ENCODE data around the gene SLIT3. TPM values are rescaled to one million over a fixed set of nuclear protein-coding genes. Genes with fewer than 3 reads are reported as not detected.

Gene SLIT3
- total and polyA plus RNA-seq, 2 experiments from 2014 or later: 0.59 to 0.71 TPM

DNA sequence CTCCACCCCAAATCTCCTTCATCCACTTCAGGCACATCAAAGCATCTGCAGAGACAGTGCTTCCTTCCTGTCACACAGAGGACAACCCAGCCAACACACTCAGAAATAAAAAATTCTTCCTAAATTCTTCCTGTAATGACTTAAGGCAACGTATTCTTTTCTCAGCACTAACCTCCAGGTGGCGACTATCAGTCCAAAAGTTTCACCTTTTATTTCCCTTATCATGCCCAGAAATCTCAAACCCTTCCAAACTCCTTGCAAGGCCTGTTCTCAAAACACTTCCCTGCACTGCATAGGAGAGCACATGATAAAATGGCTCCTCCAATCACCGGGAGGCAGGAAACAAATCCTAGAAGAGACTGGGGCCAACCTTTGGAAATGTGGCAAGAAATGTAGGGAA lies 35.1 kb downstream of the SLIT3 start:
- Mint-ChIP-seq H3K36me3 (ENCODE audit: low read depth) (no peaks in the 10 kb centered on the region), H3K27ac (no peak overlapping the region), H3K4me1 (peaks cover 18% of the 10 kb centered on the region), H3K27me3 (ENCODE audit: insufficient read depth, low read depth, poor library complexity) (peaks cover 3% of the 10 kb centered on the region), H3K4me3 (no peak overlapping the region), H3K9me3 (no peaks in the 10 kb centered on the region)
- Histone ChIP-seq H3K4me1 (ENCODE audit: insufficient read depth) (peaks cover 14% of the 10 kb centered on the region; the same call in 1 of the 2 replicates), H3F3A (replicated peaks; ENCODE audit: low read depth) (no peaks in the 10 kb centered on the region), H3K79me2 (replicated peaks; ENCODE audit: insufficient read depth) (no peaks in the 10 kb centered on the region), H3K4me3 (no peak overlapping the region), H3K4me2 (no peak overlapping the region), H3K36me3 (ENCODE audit: insufficient read depth) (no peaks in the 10 kb centered on the region), H3K9me2 (ENCODE audit: insufficient read depth) (no peaks in the 10 kb centered on the region), H3K27ac (ENCODE audit: low read depth) (no peak overlapping the region), H3K27me3 (ENCODE audit: insufficient read depth) (no peaks in the 10 kb centered on the region), H4K20me1 (replicated peaks; ENCODE audit: insufficient read depth) (no peaks in the 10 kb centered on the region; the same call in 1 of the 2 replicates), H2AFZ (no peak overlapping the region)
- DNase-seq (ENCODE audit: low spot score) (peak; percentile 55), ATAC-seq (peak; percentile 45; the same call in 2 of the 3 replicates)
- TF ChIP-seq ZNF331 (CRISPR knock-in tag; IDR thresholded peaks at IDR 0.05; ENCODE audit: low read depth) (no peak), EZH2 (IDR thresholded peaks at IDR 0.05; ENCODE audit: low read depth, unreplicated experiment) (no peak)
- TF ChIP-seq, protein P1, sequence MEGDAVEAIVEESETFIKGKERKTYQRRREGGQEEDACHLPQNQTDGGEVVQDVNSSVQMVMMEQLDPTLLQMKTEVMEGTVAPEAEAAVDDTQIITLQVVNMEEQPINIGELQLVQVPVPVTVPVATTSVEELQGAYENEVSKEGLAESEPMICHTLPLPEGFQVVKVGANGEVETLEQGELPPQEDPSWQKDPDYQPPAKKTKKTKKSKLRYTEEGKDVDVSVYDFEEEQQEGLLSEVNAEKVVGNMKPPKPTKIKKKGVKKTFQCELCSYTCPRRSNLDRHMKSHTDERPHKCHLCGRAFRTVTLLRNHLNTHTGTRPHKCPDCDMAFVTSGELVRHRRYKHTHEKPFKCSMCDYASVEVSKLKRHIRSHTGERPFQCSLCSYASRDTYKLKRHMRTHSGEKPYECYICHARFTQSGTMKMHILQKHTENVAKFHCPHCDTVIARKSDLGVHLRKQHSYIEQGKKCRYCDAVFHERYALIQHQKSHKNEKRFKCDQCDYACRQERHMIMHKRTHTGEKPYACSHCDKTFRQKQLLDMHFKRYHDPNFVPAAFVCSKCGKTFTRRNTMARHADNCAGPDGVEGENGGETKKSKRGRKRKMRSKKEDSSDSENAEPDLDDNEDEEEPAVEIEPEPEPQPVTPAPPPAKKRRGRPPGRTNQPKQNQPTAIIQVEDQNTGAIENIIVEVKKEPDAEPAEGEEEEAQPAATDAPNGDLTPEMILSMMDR (conservative IDR thresholded peaks at IDR 0.05; ENCODE audit: low read depth in 2 of 2): peak; percentile 51 to 58

- H3K4me1 Mint-ChIP-seq: peaks cover 18% of the 10 kb centered on the region
- H3F3A ChIP-seq (replicated peaks; ENCODE audit: low read depth): no peaks in the 10 kb centered on the region
- 0 out of 2 replicates have a peak, but pooled peaks cover 6% of the 10 kb centered on the region for H3K9me2 ChIP-seq (ENCODE audit: insufficient read depth)
- H3K4me2 ChIP-seq: no peak overlapping the region
- H3K4me3 ChIP-seq: no peak overlapping the region
- H3K36me3 ChIP-seq (ENCODE audit: insufficient read depth): no peaks in the 10 kb centered on the region
- no peaks in the 10 kb centered on the region for H3K79me2 ChIP-seq (replicated peaks; ENCODE audit: insufficient read depth)
- ATAC-seq (no peak), DNase-seq (ENCODE audit: low spot score) (no peak)
- peaks cover 14% of the 10 kb centered on the region; the same call in 1 of the 2 replicates for H3K4me1 ChIP-seq (ENCODE audit: insufficient read depth)
- no peaks in the 10 kb centered on the region; the same call in 1 of the 2 replicates for H4K20me1 ChIP-seq (replicated peaks; ENCODE audit: insufficient read depth)
- H3K27me3 Mint-ChIP-seq (ENCODE audit: insufficient read depth, low read depth, poor library complexity): peaks cover 3% of the 10 kb centered on the region
- no peak overlapping the region for H3K27ac ChIP-seq (ENCODE audit: low read depth)
- no peak overlapping the region for H2AFZ ChIP-seq
- no peaks in the 10 kb centered on the region for H3K36me3 Mint-ChIP-seq (ENCODE audit: low read depth)
- H3K27ac Mint-ChIP-seq: no peak overlapping the region
- no peaks in the 10 kb centered on the region for H3K9me3 Mint-ChIP-seq
- H3K4me3 Mint-ChIP-seq: no peak overlapping the region
- H3K27me3 ChIP-seq (ENCODE audit: insufficient read depth): no peaks in the 10 kb centered on the region
- TF ChIP-seq, protein P1 (conservative IDR thresholded peaks at IDR 0.05; ENCODE audit: low read depth in 2 of 2): no peak
- TF ChIP-seq EZH2 (IDR thresholded peaks at IDR 0.05; ENCODE audit: low read depth, unreplicated experiment) (no peak), STAT1 (IDR thresholded peaks at IDR 0.05; ENCODE audit: unreplicated experiment) (no peak), NANOG (IDR thresholded peaks at IDR 0.05; ENCODE audit: borderline replicate concordance) (no peak), POLR2AphosphoS5 (IDR thresholded peaks at IDR 0.05; ENCODE audit: low read depth) (no peak), ZNF114 (CRISPR knock-in tag; IDR thresholded peaks at IDR 0.05) (no peak), JUNB (IDR thresholded peaks at IDR 0.05; ENCODE audit: unreplicated experiment) (no peak), ZNF331 (CRISPR knock-in tag; IDR thresholded peaks at IDR 0.05; ENCODE audit: low read depth) (no peak)
- TF ChIP-seq, protein P2, sequence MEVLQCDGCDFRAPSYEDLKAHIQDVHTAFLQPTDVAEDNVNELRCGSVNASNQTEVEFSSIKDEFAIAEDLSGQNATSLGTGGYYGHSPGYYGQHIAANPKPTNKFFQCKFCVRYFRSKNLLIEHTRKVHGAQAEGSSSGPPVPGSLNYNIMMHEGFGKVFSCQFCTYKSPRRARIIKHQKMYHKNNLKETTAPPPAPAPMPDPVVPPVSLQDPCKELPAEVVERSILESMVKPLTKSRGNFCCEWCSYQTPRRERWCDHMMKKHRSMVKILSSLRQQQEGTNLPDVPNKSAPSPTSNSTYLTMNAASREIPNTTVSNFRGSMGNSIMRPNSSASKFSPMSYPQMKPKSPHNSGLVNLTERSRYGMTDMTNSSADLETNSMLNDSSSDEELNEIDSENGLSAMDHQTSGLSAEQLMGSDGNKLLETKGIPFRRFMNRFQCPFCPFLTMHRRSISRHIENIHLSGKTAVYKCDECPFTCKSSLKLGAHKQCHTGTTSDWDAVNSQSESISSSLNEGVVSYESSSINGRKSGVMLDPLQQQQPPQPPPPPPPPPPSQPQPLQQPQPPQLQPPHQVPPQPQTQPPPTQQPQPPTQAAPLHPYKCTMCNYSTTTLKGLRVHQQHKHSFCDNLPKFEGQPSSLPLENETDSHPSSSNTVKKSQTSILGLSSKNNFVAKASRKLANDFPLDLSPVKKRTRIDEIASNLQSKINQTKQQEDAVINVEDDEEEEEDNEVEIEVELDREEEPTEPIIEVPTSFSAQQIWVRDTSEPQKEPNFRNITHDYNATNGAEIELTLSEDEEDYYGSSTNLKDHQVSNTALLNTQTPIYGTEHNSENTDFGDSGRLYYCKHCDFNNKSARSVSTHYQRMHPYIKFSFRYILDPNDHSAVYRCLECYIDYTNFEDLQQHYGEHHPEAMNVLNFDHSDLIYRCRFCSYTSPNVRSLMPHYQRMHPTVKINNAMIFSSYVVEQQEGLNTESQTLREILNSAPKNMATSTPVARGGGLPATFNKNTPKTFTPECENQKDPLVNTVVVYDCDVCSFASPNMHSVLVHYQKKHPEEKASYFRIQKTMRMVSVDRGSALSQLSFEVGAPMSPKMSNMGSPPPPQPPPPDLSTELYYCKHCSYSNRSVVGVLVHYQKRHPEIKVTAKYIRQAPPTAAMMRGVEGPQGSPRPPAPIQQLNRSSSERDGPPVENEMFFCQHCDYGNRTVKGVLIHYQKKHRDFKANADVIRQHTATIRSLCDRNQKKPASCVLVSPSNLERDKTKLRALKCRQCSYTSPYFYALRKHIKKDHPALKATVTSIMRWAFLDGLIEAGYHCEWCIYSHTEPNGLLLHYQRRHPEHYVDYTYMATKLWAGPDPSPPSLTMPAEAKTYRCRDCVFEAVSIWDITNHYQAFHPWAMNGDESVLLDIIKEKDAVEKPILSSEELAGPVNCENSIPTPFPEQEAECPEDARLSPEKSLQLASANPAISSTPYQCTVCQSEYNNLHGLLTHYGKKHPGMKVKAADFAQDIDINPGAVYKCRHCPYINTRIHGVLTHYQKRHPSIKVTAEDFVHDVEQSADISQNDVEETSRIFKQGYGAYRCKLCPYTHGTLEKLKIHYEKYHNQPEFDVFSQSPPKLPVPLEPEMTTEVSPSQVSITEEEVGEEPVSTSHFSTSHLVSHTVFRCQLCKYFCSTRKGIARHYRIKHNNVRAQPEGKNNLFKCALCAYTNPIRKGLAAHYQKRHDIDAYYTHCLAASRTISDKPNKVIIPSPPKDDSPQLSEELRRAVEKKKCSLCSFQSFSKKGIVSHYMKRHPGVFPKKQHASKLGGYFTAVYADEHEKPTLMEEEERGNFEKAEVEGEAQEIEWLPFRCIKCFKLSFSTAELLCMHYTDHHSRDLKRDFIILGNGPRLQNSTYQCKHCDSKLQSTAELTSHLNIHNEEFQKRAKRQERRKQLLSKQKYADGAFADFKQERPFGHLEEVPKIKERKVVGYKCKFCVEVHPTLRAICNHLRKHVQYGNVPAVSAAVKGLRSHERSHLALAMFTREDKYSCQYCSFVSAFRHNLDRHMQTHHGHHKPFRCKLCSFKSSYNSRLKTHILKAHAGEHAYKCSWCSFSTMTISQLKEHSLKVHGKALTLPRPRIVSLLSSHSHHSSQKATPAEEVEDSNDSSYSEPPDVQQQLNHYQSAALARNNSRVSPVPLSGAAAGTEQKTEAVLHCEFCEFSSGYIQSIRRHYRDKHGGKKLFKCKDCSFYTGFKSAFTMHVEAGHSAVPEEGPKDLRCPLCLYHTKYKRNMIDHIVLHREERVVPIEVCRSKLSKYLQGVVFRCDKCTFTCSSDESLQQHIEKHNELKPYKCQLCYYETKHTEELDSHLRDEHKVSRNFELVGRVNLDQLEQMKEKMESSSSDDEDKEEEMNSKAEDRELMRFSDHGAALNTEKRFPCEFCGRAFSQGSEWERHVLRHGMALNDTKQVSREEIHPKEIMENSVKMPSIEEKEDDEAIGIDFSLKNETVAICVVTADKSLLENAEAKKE (CRISPR knock-in tag; IDR thresholded peaks at IDR 0.05): no peak
Observed at GRCh38 chr5:169263591-169263990, 37.3 kb downstream of the SLIT3 start.

All from GM23338 (cell line).